Activated T-cell treated with anti-CD3 and anti-CD28 coated beads, Interleukin-2, amount 50 U/mL, for 72 hours (primary cell): Measurements from ENCODE around the gene OR12D1. TPM values are rescaled to one million over a fixed set of nuclear protein-coding genes. Genes with fewer than 3 reads are reported as not detected.

ENCODE experiments used
- total RNA-seq, 2 donors: library from RNA; stranded (reverse); gene quantifications; one replicate each; pipeline ENCODE4 v1.2.3, GENCODE V29; 2022

The OR12D1 gene
- total RNA-seq, 2 donors from 2014 or later: not detected

Other genes starting within 250 kb of the OR12D1 start
- gene OR2J2, start 244.0 kb upstream of the OR12D1 start, total RNA-seq: not detected
- gene OR14J1, start 113.2 kb upstream of the OR12D1 start, total RNA-seq: not detected
- gene OR5V1, start 46.1 kb upstream of the OR12D1 start, total RNA-seq: not detected
- gene OR12D3, start 39.6 kb upstream of the OR12D1 start, total RNA-seq: not detected
- not detected for gene OR12D2, start 19.3 kb upstream of the OR12D1 start, total RNA-seq
- gene OR10C1, start 24.4 kb downstream of the OR12D1 start, total RNA-seq: not detected
- gene OR11A1, start 42.1 kb downstream of the OR12D1 start, total RNA-seq: not detected
- gene OR2H1, start 42.2 kb downstream of the OR12D1 start, total RNA-seq: not detected
- gene MAS1L, start 73.0 kb downstream of the OR12D1 start, total RNA-seq: not detected
- 1 to 10 TPM; 1.3 to 2.1 TPM for gene UBD, start 144.8 kb downstream of the OR12D1 start, total RNA-seq
- gene OR2H2, start 170.2 kb downstream of the OR12D1 start, total RNA-seq: not detected
- gene GABBR1, start 218.3 kb downstream of the OR12D1 start, total RNA-seq: 10 to 100 TPM; 21.7 to 26.6 TPM
- not detected for gene MOG, start 242.2 kb downstream of the OR12D1 start, total RNA-seq